Activated CD8-positive, alpha-beta memory T cell treated with anti-CD3 and anti-CD28 coated beads for 1 hour (primary cell): Measurements from ENCODE around the gene MRPS22.

Source experiments
- DNase-seq, 2 donors: peaks; one replicate each; pipeline ENCODE4 v3.0.0-alpha.2; 2020; ENCODE audit warnings: low read depth in 1 of 2; ENCODE audit errors: extremely low read depth in 1 of 2

Gene MRPS22

DNA sequence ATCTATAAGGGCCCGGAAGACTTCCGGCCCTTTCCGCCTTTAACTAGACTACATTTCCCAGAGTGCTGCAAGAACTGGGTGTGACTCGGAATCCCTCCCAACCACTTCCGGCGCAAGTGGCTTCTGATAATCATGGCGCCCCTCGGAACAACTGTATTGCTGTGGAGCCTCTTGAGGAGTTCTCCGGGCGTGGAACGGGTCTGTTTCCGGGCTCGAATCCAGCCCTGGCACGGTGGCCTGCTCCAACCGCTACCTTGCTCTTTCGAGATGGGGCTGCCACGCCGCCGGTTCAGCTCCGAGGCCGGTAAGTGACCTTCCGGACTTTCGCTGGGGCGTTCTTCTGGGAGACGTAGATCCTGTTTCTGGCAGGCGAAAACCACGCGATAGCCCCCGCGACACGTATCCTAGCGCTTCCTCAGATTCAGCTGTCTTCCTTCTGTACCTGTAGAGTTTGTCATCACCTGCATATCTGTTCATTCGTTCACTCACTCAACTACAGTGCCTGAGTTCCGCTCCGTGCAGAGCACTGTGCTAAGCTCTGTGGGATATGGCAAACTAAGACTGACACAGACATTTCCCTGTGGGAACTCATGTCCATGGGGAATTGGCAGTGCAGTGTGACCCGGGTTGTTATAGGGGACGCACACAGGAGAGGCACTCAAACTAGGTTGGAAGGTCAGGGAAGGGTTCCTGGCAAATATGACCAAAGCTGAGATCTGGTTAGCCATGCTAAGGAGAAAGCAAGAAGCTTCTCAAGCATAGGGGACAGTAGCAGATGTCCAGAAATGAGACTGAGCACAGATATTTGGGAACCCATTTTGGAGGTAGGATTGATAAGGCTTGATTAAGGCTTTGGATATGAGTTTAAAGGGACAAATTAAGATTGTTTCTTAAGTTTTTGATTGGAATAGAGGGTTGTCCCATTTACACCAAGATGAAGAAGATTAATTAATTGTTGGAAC is at the start of gene MRPS22:
Gene MRPS22, plus strand, starts transcription at position 126 of the 962 bp plus-strand sequence. Its CDS starts 7 bp downstream, at position 133.
- DNase-seq, result peak; percentile 47 to 67

DNA sequence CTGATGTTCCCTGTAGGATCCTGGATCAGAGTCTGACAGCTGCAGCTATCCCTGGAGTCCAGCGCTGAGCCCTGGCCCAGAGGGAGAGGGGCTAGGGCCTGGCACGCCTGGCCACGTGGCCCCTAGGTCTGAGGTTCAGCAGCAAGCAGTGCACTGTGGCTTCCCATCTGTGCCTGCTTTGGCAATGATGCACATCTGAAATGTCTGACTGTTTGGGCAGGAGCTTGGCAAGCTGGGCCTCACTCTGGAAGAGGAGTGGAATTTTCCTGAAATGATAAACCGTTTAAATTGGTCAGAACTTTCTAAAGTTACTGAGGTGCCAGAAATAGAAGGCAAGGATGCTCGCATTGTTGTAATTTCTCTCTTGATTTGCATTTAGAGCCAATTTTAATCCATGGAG is 48.8 kb upstream of the MRPS22 start:
- no peak for DNase-seq

DNA sequence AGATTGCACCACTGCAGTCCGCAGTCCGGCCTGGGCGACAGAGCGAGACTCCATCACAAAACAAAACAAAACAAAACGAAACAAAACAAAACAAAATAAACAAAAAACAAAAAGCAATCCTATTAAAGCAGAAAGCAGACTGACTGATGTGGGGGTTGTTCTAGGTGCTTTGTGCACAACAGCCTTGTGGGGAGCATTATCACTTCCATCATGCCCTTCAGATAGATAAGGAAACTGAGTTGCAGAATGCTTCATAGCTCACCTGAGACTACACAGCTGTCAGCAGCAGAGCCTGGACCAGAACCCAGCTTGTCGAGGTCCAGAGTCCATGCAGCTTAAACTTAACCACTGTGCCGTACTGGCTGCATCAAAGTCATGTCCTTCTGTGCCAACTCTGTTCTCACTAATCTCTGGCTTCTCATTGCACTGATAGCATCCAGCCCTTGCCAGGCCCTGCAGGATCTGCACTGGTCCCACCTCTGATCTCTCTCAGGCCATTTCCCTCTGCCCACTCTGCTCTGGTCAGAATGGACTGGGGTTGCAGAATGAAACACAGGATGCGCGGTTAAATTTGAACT is 47.6 kb upstream of the MRPS22 start:
- DNase-seq, result no peak

DNA sequence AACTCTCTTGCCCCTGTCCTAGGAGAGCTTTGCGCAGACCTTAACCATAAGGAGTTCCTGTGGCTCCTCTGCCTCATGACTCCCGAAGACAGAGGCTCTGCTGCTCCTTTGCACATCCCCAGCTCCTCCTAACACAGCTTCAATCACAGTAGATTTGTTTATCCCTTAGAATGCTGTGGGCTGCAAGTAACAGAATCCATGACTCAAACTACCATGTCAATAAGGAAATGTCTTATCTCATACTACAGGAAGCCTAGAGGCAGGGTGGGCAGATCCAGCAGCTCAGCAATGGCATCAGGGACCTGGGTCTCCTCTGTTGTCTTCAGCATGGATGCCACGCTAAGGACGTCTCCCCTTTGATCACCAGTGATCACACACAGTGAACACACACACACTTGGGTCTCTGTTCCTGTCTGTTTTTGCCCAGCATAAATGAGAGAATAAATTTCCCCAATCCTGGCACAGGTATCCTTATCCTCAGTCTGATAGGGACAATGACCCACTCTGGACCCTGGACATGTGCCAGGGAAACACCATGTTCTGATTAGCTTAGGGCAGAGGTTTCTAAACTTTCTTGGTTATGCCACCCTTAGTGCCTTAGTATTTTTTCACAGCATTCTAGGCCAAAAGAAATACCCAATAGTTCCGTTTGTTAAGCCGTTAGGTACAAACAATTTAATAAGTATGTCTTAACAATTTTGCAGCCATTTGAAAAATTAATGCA is 46.1 kb upstream of the MRPS22 start:
- DNase-seq, result no peak

DNA sequence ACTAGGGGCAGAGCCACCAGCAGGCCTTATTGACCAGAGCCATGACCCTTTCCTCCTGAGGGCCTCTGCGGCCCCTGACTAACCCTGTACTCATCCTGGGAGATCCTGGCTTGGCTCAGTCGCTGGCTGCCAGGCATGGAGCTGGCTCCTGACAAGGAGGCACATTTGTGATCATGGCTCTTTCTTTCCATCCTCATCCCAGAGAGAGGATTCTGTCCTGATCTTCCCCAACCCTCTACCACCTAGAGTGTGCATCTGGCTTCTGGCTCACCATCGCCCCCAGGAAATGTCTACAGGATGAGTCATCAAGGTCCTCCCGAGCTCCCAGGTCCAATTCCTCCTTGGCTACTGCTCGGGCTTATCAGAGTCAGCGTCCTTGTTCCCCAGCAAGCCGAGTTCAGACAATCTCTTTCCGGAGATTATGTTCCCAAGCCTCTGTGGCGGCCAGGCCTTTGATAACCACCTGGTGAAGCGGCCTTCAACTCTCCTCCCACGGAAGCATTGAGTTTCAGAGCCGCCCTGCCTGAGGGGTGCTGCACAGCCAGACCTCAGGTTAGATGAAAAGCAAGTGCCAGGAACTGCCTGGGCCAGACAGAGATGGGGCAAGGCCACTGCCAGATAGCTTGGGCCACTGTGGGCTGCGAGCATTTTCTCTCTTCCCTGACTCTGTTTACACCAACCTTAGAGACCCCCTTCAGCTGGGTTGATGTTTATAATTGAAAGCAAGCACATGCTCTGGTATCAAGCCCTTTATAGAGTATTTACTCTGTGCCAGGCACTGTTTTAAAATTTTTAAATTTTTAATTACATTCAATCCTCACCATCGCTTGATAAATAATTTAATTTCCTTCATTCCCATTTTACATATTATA is 44.3 kb upstream of the MRPS22 start:
- no peak for DNase-seq

DNA sequence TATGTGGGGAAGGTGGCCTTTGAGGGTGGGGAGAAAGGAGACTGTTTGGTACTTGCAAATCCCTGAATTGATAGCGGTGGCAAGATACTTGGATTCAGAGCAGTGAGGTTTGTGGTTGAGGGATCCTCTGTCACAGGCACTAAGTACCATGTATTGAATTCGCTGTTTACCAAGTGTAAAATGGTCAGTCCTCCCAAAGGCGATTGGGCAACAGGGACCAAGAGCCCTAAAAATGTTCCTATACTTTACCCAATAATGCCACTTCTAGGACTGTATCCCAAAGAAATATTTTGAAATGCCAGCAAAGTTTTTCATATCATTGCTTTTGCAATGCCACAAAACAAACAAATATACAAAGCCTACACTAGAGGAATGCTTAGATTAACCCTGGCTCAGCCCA is 43.4 kb upstream of the MRPS22 start:
- DNase-seq, result no peak

DNA sequence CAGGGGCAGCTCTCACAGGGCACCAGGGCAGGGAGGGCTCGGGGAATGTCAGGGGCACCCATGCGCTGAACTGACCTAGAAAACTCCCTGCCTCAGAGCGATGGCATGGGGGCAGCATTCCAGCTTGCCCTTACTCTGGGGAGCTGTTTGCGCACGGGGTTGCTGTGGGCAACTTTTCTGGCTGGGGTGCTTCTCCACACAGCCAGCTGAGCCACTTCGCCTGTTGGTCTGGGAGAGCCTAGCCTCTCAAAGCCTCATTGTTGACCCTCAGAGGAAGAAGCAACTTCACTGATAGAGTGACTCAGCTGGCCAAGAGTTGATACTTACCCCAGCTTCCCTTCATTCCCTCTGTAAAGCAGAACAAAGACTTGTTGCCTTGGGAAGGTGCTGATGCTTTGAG is 42.6 kb upstream of the MRPS22 start:
- DNase-seq, result no peak

DNA sequence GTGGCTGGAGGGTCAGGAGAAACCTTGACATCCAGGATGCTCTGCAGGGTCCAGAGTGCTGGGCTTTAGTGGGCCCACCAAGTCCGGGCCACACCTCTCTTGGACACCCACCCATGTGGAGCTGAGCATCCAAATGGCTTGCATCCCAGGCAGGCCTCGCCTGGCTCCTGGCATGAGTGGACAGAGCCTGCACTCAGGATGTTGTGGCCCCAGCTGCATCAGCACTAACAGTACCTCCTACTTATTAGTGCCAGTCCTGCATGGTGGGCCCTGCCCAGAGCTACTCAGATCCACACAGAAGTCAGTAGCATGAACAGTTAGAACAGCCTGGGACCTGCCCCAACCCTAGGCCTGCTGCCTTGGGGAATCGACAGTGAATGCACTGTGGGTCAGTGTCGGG is 42.2 kb upstream of the MRPS22 start:
- DNase-seq, result no peak

DNA sequence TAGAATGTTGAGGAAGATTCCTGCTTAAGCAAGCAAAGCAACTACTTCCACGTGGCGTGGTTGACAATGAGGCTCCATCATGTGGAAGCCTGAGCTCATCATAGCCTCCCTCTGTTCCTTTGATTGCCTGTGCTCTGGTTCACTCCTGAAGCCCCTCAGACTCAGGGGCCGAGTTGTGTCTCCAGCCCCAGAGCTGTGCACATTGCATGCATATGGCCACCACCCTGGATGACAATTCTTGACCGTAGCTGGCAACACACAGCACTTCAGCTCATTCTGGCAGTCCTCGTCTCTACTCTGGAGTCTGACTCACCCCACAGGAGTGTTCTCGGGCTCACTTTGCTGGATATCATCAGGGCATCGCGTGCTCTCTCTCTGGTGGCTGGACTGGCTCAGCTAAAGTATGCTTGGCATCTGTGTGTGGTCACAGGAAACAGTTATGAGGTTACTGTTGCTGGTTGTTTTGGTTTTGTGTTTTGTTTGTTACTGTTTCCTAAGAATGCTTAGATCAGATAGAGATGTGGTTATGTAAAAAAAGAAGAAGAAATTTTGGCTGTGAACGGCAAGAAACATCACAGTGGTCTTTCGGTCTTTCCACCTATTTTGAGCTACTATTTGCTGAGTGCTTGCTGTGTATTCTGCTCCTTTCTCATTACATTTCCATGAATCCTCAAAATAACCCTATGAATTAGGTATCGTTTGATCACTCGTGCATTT is 41.6 kb upstream of the MRPS22 start:
- no peak for DNase-seq

DNA sequence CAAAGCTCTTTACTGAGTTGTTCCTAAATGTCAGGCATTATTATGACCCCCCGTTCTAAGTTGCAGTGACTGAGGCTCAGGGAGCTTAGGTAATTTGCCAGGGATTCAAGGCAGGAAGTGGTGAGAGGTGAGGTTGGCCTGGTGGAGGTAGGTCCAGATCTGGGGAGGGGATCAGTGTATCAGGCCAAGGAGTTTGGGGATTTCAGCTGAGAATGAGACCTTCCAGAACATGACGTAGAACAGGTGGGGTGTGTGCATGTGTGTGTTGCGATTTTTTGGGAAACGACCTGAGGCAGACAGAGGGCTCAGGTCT is 41.1 kb upstream of the MRPS22 start:
- DNase-seq, result no peak

DNA sequence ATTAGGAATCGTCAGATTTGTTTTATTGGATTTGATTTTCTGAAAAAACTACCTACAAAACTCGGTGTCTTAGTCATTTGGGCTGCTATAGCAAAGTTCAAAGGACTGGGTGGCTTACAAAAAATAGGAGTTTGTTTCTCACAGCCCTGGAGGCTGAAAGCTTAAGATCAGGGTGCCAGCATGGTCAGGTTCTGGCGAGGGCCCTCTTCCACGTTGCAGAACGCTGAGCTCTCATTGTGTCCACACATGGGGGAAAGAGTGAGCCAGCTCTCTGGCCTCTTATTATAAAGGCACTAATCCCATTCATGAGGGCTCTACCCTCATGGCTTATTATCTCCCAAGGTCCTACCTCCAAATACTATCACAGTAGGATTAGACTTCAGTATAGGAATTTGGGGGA is 40.6 kb upstream of the MRPS22 start:
- DNase-seq, result no peak

DNA sequence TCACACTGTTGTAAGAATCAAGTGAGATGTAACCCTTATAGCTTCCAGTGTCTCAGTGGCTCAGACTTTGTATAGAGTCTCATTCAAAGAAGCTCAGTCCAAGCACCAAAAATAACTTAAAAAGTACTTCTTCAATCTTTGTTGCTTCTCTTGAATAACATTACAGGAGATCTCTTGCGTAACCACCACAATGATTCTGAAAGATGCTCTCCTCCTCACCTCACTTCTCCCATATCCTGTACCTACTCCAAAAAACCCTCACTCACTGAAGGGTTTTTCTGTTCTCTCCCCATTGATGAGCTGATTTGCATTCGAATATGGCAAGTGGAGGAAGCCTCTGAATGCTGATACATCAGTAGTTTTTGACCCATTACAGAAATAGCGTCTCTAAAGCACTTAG is 39.4 kb upstream of the MRPS22 start:
- no peak for DNase-seq

DNA sequence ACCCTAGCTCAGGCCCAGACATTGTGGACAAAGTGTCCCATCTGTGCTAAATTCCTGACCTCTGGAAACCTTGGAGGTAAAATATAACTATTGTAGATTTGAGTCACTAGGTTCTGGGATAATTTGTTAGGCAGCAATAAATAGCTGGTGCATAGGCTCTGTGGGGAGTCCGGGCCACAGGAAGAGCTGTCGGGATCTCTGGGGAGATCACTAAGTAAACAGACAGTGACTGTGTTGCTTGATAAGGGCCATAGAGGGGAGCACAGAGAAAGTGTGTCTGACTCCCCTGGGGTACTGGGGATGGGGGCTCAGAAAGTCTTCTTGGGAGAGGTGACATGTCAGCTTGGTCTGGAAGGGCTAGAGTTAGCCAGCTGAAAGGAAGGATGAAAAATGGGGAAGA is 37.7 kb upstream of the MRPS22 start:
- DNase-seq, result no peak

DNA sequence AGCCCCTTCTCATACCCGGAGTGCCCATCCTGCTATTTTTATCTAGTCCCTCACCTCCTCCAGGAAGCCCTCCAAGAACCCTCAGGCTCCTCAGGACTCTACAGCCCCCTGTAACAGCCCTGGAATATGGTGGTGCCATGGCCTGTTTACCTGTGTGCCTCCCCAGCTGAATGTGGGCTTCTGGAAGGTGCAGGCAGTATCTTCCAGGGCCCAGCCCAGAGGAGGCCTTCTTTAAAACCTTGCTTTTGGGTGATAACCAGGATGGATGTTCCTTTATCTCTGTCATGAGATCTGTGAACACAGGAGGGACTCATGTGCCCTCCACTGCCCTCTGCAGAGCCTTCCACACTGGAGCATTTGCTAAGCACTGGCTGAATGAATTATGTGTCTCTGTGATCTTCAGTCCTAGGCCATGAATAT is 36.7 kb upstream of the MRPS22 start:
- no peak for DNase-seq

DNA sequence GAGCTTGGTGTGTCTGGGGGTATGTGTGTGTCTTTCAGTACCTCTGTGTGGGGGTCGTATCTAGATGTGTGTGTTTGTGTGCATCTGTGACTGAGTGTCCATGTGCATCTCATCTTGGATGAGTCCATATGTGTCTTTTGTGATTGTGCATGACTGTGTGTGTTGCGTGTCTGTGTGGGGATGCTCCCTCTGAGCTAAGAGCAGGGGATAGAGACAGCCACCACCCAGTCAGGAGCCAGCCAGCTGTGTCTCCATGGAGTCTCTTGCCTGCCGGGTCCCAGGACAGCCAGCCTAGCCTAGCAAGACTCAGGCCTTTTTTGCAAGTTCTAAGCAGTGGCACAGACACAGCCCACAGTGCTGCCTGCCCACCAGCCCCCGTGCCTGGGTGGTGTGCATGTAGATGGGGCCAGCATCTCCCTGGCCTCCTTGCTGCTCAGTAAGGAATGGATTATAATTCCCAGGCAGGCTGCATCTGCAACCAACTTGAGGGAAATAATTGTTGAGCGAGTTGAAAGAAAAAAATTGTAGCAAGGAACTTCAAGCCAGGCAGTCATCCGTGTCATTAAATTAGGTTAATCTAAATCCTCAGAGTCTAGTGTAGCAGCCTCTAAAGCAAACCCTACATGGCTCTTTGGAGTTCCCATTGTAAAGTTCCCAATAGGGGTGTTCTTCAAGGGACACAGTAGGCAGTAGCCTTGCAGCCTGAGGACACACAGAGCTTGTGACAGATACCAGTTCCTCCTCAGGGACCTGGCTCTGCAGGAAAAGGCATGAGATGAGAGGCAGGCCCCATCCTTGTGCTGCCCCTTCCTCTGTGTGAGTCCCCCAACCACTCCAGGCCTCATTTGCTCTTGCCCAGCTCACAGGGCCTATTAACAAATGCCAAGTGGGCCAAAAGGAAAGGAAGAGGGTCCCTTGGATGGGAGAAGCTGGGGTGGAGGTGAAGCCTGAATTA is 35.9 kb upstream of the MRPS22 start:
- no peak for DNase-seq

DNA sequence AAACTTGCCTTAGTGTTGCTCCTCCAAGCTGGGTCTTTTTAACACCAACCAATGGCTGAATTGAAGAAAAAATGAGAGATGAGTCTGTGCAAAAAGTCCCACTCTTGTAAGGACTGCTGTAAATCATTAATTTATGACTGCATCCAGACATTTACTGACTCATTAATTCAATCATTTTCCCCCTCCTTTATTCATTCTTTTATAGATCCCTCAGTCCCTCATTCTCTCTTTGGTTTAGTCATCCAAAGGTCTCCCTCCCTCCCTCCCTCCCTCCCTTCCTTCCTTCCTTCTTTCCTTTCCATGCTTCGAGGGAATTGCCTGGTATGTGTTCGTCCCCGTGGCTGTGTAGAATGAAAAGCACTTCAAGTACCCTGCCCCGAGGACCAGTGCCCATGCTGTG is 35.3 kb upstream of the MRPS22 start:
- no peak for DNase-seq

DNA sequence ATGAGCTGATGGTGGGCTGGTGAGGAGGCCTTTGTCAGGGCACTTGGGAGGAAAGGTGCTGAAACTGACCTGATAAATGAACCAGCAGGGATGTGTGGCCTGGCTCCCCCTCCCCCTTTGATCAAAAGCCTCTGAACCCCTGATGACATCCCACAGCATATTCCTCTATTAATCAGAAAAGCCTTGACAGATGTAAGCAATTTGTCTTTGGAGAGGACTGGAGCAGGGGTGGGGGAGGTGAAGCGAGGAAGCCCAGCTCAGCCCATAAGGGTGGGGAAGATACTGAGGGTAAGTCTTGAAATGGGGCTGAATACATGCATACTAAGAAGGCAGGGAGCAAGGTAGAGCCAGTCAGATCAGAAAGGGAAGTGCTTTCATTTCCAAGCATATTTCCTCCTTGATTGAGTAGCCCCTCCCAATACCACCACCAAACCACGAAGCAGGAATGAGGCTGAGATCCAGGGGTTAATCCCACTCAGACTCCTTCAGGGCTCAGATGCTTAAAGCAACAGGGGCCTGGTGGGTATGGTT is 34.7 kb upstream of the MRPS22 start:
- DNase-seq, result no peak

DNA sequence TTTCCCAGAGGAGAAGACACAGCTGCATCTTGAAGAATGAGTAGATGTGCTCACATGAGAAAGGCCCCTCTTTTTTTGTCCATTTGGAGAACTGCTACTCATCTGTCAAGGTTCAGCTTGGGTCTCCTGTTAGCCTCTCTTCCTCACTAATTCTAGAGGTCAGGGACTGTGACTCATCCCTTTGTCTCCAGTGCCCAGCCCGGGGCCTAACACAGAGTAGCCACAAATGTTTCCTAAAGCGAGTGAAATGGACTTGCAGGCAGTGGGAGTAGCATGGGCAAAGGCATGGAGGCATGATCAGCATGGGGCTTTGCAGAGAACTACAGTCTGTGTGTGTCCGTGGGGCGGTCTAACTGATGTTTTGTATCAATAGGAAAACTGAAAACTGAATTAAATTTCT is 33.9 kb upstream of the MRPS22 start:
- no peak for DNase-seq

DNA sequence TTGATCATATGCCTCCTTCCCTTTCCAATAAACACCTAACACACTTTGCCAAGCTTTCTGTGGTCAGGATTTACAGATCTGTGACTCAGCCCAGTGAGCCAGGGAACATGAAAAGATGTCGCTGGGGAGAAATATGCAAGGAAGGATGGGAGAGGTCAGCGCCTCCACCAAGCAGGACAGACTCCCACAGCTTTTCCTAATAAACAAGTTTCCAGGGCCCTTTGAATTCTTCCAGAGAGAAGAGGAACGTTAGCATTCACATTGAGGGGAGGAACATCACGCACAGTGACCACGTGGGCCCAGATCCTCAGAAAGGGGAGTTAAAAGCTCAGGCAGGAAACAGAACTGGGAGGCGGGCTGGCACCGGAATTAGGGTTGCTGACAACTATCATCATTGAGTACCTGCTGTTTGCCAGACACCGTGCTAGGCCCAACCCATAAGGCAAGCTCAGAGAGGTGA is 33.3 kb upstream of the MRPS22 start:
- no peak for DNase-seq
